ENCODE measurements around the gene DENND6B.

- no peak for TF ChIP-seq CTCF (conservative IDR thresholded peaks at IDR 0.05)
- no peak for TF ChIP-seq ZFX (IDR thresholded peaks at IDR 0.05)
Observed at GRCh38 chr22:50348058-50348457, 21.2 kb upstream of the DENND6B start.

All from C4-2B (cell line).